ENCODE measurements around the gene TIMM17B.
A peak's percentile ranks its signal among the peaks of the same experiment; 100 is the strongest.

The TIMM17B gene

DNA sequence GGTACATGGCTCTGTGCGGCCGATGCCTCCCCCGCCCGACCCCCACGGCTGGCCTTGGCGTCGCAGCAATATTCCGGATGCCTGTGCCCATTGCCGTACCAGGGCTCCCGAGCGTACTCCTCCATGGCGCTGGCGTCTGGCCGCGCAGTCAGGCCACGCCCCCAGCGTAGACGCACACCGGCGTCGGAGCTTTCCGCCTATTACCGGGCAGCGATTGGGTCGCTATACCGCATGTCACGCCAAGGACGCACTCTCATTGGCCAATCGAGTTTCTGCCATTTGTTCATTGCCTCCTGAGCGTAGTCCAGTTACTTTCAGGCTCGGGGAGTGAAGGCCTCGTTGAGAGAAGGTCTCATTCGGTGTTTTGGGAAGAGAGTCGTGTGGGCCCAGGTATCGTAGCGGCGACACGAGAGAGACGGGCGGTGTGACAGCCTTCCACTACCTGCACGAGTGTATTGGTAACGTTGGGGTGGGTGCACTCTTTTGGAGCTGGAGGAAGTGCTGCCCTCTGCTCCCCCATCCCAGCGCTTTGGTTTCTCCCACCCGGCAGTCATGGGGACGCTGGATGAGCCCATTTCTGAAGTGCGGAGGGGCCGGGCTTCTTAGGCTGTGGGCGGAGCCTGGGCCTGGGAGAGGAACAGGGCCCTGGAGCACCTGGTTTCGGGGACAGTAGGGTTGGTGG is at the start of gene TIMM17B, which contains the start of gene PQBP1:
Gene TIMM17B (minus strand): TSS at position 144 of the 682 bp plus-strand sequence. CDS start 19 bp downstream, at position 125.
Gene PQBP1 (plus strand): TSS at position 306 of the 682 bp plus-strand sequence. CDS start 580 bp downstream, outside the sequence.
- DNase-seq (ENCODE audit: low spot score): peak; percentile 91

DNA sequence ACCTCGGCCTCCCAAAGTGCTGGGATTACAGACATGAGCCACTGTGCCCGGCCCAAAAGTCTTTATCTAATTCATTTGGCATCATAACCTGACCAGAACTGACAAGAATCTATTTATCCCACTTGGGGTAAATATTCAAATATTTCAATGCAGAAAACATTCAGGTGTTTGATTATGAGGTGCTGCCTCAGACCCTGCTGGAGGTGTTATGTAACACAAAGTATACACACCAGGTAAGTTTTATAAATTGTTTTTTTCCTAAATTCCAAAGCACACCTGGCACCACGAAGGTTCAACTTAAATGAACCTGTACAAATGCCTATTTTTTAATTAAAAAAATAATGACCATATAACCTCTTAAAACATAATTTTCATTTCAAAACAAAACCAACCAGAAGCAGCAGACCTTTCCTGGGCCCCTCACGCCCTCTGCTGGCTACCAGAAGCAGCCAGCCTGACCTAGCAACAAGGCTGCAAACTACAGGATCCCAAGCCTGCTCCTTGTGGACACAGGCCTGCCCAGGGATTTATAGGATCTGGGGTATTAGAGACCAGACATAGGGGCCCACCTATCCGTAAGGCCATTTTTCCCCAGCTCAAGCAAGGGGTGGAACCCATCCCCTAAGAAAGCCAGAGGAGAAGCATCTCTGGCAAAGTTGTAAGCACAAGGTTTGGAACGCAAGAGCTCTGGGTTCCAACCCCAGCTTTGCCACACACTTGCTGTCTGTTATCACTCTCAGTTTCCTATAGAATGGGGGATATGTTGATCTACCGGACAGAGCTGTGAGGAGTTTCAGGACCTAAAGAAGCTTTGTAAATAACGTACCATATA is 48.2 kb upstream of the TIMM17B start:
- DNase-seq (ENCODE audit: low spot score): peak; percentile 65

- DNase-seq (ENCODE audit: low spot score): no peak
Observed at GRCh38 chrX:48942895-48943294, 45.3 kb upstream of the TIMM17B start.

- no peak for DNase-seq (ENCODE audit: low spot score)
Observed at GRCh38 chrX:48940404-48940955, 42.9 kb upstream of the TIMM17B start.

GRCh38 chrX:48939524-48940228 is 42.1 kb upstream of the TIMM17B start:
- no peak for DNase-seq (ENCODE audit: low spot score)

DNA sequence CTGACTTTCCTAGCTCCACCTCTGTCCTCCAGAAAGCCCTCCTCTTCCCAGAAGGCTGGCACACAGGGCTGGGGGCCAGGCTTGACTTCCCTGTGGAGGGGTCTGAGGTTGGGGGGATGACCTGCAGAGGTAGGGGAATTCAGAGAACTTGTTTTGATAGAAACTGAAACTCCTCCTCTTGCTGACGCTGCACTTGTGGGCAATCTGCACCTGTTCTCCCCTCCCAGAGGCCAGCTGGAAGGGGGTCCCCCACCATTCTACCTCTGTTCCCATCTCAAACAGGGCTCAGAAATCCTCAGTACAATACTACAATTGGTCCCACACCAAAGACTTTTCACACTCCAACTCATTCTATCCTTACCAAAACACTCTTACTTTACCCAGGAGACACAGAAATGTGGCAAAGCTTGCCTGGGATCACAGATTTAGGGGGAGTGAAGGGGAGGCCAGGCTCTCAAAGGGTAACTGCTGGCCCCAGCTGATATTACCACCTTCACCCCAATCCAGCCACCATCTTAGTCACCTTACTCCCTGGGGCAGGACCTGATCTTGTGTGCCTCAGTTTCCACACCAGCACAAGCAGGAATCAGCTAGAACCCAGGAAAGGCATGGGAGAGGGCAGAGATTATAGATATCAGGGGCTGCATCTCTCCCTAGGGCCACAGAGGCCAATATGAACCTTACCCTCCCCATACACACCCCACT is 41.3 kb upstream of the TIMM17B start:
- peak; percentile 88 for DNase-seq (ENCODE audit: low spot score)

GRCh38 chrX:48937054-48937907 is 39.7 kb upstream of the TIMM17B start:
- DNase-seq (ENCODE audit: low spot score): peak; percentile 94

- no peak for DNase-seq (ENCODE audit: low spot score)
Observed at GRCh38 chrX:48936429-48937053, 39.0 kb upstream of the TIMM17B start.

GRCh38 chrX:48935301-48935670 is 37.7 kb upstream of the TIMM17B start:
- no peak for DNase-seq (ENCODE audit: low spot score)

DNA sequence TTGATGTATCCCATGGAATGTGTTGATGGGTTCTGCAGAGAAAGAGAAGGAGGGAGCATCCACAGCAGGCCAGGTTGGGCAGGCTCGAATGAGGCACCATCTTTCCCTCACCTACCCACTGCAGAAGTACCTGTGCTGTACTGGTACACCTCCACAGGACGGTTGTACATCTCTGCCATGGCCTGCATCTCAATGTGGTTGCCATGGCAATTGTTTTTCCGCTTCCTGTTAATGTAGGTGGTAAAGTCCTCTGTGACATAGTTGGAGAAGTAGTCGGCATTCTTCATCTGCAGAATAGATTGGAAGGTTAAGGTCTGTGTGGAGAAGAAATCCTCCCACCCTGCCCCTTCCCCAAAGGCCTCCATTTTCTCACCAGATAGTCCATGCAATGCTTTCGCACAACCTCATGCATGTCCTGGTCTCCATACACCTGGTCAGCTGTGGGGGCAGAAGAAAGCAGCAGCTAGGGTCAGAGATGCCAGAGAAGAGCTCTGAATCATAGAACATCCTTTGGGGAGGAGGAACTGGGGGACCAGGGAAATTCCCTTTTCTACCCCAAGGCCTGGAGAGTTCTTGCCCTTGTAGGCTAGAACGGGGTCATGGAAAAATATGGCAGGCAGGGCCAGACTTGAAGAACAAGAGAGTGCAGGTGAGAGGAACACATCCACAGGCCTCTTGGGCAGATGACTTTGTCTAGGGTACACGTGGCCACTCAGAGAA is 37.2 kb upstream of the TIMM17B start:
- no peak for DNase-seq (ENCODE audit: low spot score)

DNA sequence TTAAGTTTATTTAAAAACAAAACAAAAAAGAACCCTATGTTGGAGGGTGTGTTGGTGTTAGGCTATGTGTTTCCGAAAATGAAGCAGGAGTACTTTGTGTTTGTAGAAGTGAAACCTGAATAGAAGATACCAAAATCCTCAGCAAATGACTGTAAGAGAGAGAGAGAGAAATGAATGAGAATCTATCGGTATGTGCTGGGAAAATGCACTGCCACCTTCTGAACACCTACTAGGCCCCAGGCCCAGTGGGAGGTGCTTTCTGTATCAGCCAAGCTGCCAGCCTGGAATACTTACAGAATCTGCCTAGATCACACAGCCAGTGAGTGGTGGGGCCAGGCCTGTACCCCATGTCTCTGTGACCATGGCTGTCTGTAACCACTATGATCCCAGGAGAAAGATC is 36.2 kb upstream of the TIMM17B start:
- no peak for DNase-seq (ENCODE audit: low spot score)

DNA sequence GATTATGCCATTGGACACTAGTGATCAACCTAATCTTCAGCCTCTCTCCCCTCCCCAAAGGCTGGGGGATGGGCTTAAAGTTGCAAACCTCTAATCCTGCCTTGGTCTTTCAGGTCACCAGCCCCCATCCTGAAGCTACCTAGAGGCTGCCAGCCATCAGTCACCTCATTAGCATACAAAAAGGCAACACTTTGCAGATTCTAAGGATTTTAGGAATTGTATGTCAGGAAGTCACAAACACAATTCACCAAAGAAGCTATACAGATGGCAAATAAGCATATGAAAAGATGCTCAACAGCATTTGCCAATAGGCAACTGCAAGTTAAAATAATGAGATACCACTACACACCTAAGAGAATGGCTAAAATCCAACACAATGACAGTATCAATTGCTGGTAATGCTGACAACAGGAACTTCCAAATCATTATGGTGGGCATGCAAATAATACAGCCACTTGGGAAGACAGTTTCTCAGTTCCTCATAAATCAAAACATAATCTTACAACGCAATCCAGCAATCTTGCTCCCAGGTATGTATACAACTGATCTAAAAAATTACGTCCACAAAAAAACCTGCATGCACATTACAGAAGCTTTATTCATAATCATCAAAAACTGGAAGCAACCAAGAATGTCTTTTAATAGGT is 30.3 kb upstream of the TIMM17B start:
- DNase-seq (ENCODE audit: low spot score): no peak

DNA sequence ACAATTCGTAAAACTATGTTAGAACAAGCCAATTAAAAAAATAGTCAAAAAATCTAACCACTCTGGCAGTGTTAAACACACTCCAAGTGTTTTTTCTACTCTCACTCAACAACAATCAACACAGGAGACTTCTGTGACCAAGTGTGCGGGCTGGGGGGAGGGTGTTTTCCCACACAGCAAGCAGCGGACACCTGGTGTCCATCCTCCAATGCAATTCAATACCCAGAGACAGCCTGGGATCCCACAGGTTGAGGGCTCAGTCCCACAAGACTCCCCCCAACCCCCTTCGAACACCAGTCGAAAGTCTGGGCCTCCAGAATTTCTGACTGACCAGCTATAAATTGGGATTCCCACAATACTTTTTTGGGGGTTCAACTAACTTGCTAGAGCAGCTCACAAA is 29.6 kb upstream of the TIMM17B start:
- DNase-seq (ENCODE audit: low spot score): no peak

- DNase-seq (ENCODE audit: low spot score): no peak
Observed at GRCh38 chrX:48924270-48924669, 26.7 kb upstream of the TIMM17B start.

- DNase-seq (ENCODE audit: low spot score): no peak
Observed at GRCh38 chrX:48923771-48924170, 26.2 kb upstream of the TIMM17B start.

DNA sequence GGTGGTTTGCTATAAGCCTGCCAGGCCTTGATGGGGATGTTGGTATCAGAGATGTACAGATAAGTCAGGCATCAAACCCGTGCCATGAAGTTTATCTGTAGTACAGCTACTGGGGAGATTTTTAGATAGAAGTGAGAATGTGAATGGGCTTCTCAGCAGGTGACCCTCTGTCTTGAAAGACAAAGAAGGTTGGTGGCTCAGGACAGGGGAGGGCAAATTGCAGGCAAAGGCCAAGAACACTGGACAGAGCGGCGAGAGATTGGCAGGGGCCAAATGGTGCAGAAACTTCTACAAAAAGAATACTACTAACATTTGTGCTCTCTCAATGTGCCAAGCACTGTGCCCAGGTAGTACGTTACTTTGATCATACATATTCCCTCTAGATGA is 23.1 kb upstream of the TIMM17B start:
- no peak for DNase-seq (ENCODE audit: low spot score)

GRCh38 chrX:48919947-48920717 is 22.6 kb upstream of the TIMM17B start:
- DNase-seq (ENCODE audit: low spot score): peak; percentile 52

GRCh38 chrX:48919360-48919841 is 21.8 kb upstream of the TIMM17B start:
- peak; percentile 24 for DNase-seq (ENCODE audit: low spot score)

All from activated CD4-positive, alpha-beta T cell treated with anti-CD3 and anti-CD28 coated beads, Interleukin-2, Interleukin-4, amounts not matched to agents 100 ng/mL and 50 ng/mL, durations not matched to agents 16 hours and 8 hours (primary cell).